Measurements from ENCODE around the gene S100A2. TPM values are rescaled to one million over a fixed set of nuclear protein-coding genes. Genes with fewer than 3 reads are reported as not detected.

The S100A2 gene
- total and polyA plus RNA-seq, 2 of the 8 experiments (the other 6 are each of a cell fraction or from before 2014, with no cell fraction given): 0.86 TPM; not detected in 1

- TF ChIP-seq RAD21 (IDR thresholded peaks at IDR 0.05 in 1 of 2, conservative IDR thresholded peaks at IDR 0.05 in 1 of 2; ENCODE audit: low read depth in 2 of 2, low read length in 2 of 2): no peak
- TF ChIP-seq POU5F1 (IDR thresholded peaks at IDR 0.05; ENCODE audit: low read depth, low read length): no peak
- no peak for TF ChIP-seq BCL11A (IDR thresholded peaks at IDR 0.05; ENCODE audit: low read depth in 2 of 2, low read length in 2 of 2)
- no peak for TF ChIP-seq CBX5 (IDR thresholded peaks at IDR 0.05; ENCODE audit: low read depth, low read length)
Observed at GRCh38 chr1:153614189-153614900, 48.7 kb upstream of the S100A2 start (continued).
